Measurements from ENCODE around the gene UROS. TPM values are rescaled to one million over a fixed set of nuclear protein-coding genes. Genes with fewer than 3 reads are reported as not detected.

Gene UROS
- total RNA-seq, 1 donor from 2014 or later = 54.0 TPM

DNA sequence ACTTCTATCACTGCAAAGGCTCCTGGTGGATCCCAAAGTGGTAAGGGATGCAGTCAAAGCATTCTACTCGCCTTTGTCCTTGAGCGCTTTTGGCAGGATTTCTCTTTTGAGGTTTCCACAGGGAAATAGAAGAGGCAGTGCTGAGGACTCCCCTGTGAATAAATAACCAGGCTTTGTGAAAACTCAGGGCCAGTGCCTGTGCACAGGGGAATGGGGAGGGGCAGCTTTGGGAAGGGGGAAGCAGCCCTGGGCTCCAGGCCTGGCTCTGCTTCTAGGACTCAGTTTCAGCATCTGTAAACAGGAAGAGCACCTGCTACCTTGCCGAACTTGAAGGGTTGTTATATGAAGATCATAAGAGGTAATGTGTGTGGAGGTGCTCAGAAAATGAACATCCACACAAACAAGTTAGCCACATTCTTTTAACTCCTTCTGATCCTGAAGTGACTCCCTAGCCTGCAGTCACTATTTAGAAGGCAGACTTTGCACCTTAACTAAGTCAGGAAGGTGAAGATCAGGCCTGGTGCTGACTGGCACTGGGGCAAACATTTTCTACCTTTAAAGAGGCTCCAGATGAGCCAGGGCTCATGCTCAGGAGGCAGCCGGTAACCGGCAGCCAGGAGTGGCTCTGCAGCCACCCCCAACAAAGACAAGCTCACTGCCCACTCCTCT lies 24.9 kb downstream of the UROS start:
- TF ChIP-seq, protein P1, sequence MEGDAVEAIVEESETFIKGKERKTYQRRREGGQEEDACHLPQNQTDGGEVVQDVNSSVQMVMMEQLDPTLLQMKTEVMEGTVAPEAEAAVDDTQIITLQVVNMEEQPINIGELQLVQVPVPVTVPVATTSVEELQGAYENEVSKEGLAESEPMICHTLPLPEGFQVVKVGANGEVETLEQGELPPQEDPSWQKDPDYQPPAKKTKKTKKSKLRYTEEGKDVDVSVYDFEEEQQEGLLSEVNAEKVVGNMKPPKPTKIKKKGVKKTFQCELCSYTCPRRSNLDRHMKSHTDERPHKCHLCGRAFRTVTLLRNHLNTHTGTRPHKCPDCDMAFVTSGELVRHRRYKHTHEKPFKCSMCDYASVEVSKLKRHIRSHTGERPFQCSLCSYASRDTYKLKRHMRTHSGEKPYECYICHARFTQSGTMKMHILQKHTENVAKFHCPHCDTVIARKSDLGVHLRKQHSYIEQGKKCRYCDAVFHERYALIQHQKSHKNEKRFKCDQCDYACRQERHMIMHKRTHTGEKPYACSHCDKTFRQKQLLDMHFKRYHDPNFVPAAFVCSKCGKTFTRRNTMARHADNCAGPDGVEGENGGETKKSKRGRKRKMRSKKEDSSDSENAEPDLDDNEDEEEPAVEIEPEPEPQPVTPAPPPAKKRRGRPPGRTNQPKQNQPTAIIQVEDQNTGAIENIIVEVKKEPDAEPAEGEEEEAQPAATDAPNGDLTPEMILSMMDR (conservative IDR thresholded peaks at IDR 0.05) = no peak
- H3K27me3 Mint-ChIP-seq (ENCODE audit: low read depth) = no peaks in the 10 kb centered on the region
- peaks cover 7% of the 10 kb centered on the region for H3K36me3 Mint-ChIP-seq (ENCODE audit: low read depth)
- no peaks in the 10 kb centered on the region for H3K9me3 Mint-ChIP-seq
- H3K27ac Mint-ChIP-seq (ENCODE audit: unreplicated experiment) = no peak overlapping the region
- no peak for DNase-seq (ENCODE audit: low read depth, low spot score)
- H3K4me3 Mint-ChIP-seq = no peak overlapping the region
- no peaks in the 10 kb centered on the region for H3K4me1 Mint-ChIP-seq

DNA sequence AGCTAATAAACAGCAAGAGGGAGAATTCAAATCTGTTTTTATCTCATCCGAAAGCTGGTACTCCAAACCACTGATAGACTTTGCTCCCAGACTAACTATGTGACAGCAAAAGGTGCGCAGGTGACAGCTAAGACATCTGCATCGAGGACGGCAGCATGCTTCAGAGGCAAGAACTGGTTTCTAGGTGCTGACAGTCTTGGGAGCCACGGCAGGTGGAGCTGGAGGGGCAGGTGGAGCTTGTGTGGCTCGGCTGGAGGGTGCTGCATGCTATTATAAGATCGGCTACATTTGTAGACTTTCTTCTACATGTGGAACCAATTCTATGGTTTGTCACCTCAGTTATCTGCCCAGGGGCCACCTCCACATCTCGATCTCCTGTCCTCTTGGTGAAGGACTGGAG lies 25.6 kb downstream of the UROS start:
- Mint-ChIP-seq H3K4me1 (no peaks in the 10 kb centered on the region), H3K4me3 (no peak overlapping the region), H3K9me3 (no peaks in the 10 kb centered on the region), H3K27me3 (ENCODE audit: low read depth) (no peaks in the 10 kb centered on the region), H3K36me3 (ENCODE audit: low read depth) (peaks cover 7% of the 10 kb centered on the region), H3K27ac (ENCODE audit: unreplicated experiment) (no peak overlapping the region)
- TF ChIP-seq, protein P1 (conservative IDR thresholded peaks at IDR 0.05) = no peak
- no peak for DNase-seq (ENCODE audit: low read depth, low spot score)

DNA sequence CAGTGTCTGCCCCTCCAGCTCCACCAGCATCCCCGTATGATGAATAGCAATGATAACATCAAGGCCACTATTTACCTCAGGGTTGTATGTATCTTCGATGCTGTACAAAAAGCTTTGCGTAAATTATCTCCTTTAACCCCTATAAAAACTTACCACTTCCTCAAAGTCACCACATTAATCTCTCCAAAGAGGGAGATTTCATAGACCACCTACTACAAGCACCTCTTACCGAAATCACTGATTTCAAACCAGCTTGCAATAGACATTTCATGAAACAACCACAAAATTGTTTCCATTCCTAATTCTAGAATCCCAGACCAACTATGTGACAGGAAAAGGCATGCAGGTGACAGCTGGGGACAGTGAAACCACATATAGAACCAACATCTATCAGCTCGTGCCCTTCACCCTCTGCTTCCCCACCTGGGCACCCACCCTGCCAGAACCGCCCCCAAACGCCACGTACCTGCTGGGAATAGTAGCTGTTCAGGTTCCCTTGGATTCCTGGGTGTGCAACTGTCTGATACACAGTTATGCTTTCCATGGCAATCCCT lies 27.3 kb downstream of the UROS start:
- H3K27me3 Mint-ChIP-seq (ENCODE audit: low read depth) = no peaks in the 10 kb centered on the region
- peaks cover 3% of the 10 kb centered on the region for H3K36me3 Mint-ChIP-seq (ENCODE audit: low read depth)
- TF ChIP-seq, protein P1 (conservative IDR thresholded peaks at IDR 0.05) = no peak
- no peak overlapping the region for H3K4me3 Mint-ChIP-seq
- H3K27ac Mint-ChIP-seq (ENCODE audit: unreplicated experiment) = peak overlapping the region; percentile 50
- H3K9me3 Mint-ChIP-seq = no peaks in the 10 kb centered on the region
- DNase-seq (ENCODE audit: low read depth, low spot score) = no peak
- H3K4me1 Mint-ChIP-seq = no peaks in the 10 kb centered on the region

DNA sequence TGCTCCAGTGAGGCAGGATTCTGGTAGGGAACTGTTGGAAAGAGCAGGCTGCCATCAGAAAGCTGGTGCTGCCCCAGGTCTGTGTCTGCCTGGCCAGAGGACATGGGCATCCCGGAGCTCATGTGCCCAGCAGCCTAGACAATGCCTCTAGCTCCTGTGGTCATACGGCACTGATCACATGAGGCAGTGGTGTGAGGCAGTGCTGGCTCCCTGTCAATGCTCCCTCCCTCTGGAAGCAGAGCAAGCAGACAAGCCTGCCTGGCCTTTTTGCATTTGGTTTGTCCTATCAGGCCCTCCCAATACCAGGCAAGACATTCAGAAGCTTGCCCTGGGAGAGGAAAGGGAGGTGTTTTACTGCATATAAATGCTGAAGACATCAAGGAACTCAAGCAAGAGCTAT lies 27.9 kb downstream of the UROS start:
- peaks cover 3% of the 10 kb centered on the region for H3K36me3 Mint-ChIP-seq (ENCODE audit: low read depth)
- H3K27ac Mint-ChIP-seq (ENCODE audit: unreplicated experiment) = no peak overlapping the region
- no peaks in the 10 kb centered on the region for H3K9me3 Mint-ChIP-seq
- H3K4me1 Mint-ChIP-seq = no peaks in the 10 kb centered on the region
- DNase-seq (ENCODE audit: low read depth, low spot score) = no peak
- no peak overlapping the region for H3K4me3 Mint-ChIP-seq
- H3K27me3 Mint-ChIP-seq (ENCODE audit: low read depth) = no peaks in the 10 kb centered on the region
- TF ChIP-seq, protein P1 (conservative IDR thresholded peaks at IDR 0.05) = no peak

DNA sequence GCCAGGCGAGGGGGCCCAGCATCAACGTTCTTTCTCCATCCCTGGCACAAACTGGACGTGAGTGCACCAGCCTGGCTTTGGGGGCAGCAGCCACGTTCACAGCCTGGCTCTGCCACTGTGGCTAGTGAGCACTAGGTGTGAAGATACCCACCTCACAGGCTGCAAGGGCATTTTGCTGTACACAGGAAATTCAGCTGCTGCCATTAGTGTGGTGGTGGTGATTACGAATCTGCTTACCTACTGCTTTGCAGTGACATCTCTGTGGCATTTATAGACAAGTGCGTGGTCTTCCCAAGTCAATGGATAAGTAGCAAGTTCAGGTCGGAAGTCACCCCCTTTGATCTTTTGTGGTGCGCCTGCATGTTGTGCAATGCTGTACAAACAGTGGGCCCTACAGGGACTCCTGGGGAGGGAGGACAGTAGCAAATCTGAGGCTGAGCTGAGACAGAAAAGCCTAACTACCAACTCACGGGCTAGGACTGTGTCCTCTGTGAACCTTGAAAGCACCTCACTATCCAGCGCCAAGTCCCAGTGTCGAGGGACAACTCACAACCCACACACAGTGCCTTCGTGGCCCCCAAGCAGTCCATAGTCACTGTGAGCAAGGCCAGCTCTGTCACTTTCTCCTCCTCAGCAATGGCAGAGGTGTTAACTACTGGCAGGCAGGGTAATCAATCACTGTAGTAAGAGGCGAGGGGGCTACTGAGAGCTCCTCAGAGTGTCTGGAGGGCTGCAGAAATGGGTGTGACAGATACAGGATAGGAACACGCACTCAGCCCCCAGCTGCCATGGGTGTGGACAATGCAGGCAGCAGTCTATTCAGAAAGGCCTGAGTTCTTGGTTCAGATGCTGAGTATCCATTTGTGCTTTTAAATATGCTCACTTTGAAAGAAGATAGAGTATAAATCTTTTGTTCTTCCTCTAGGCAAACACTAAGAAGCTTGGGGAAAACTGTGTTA lies 30.4 kb downstream of the UROS start:
- Mint-ChIP-seq H3K36me3 (ENCODE audit: low read depth) (peaks cover 3% of the 10 kb centered on the region), H3K27ac (ENCODE audit: unreplicated experiment) (peak overlapping the region; percentile 43), H3K27me3 (ENCODE audit: low read depth) (no peaks in the 10 kb centered on the region), H3K4me3 (no peak overlapping the region), H3K9me3 (no peaks in the 10 kb centered on the region), H3K4me1 (no peaks in the 10 kb centered on the region)
- TF ChIP-seq, protein P1 (conservative IDR thresholded peaks at IDR 0.05) = no peak
- DNase-seq (ENCODE audit: low read depth, low spot score) = no peak

Data from neural crest cell (in vitro differentiated cells).